HepG2 (cell line): Measurements from ENCODE around the gene COL18A1. TPM values are rescaled to one million over a fixed set of nuclear protein-coding genes. Genes with fewer than 3 reads are reported as not detected.

Source experiments
- ATF6 ChIP-seq: sonication (generic); formaldehyde crosslinking; conservative IDR thresholded peaks from 2 replicates; pipeline ENCODE4 v1.4.0; 2020; ENCODE audit warnings: missing genetic modification reagents
- GFI1 ChIP-seq: sonication (generic); formaldehyde crosslinking; IDR thresholded peaks from 2 replicates; pipeline ENCODE4 v1.5.0; 2020; ENCODE audit warnings: missing genetic modification reagents, mild to moderate bottlenecking, borderline replicate concordance
- KDM5B ChIP-seq: sonication (generic); formaldehyde crosslinking; IDR thresholded peaks from 2 replicates; pipeline ENCODE4 v1.4.0; 2020; ENCODE audit warnings: missing genetic modification reagents, mild to moderate bottlenecking, borderline replicate concordance
- LRRFIP1 ChIP-seq: sonication (generic); formaldehyde crosslinking; conservative IDR thresholded peaks from 2 replicates; pipeline ENCODE4 v1.4.0; 2020; ENCODE audit warnings: missing genetic modification reagents
- NBN ChIP-seq: fragments of 450-650 bp; conservative IDR thresholded peaks from 2 replicates; pipeline ENCODE4 v1.6.1; 2017
- PAWR ChIP-seq: sonication (generic); formaldehyde crosslinking; IDR thresholded peaks from 2 replicates; pipeline ENCODE4 v1.4.0; 2020; ENCODE audit warnings: missing genetic modification reagents, mild to moderate bottlenecking, borderline replicate concordance
- PCBP2 ChIP-seq: fragments of 200-400 bp; formaldehyde crosslinking; optimal IDR thresholded peaks from 2 replicates; pipeline ENCODE3; 2018; ENCODE audit warnings: low read length, low read depth; ENCODE audit not compliant: poor library complexity, severe bottlenecking
- PTBP1 ChIP-seq: fragments of 200-400 bp; formaldehyde crosslinking; IDR thresholded peaks from 2 replicates; pipeline ENCODE4 v1.6.1; 2018; ENCODE audit warnings: low read length, low read depth; ENCODE audit not compliant: poor library complexity, severe bottlenecking
- RXRA ChIP-seq: sonication (generic); formaldehyde crosslinking; IDR thresholded peaks from 2 replicates; pipeline ENCODE4 v1.5.1; 2020; ENCODE audit warnings: missing genetic modification reagents
- ZKSCAN5 ChIP-seq: sonication (generic); formaldehyde crosslinking; IDR thresholded peaks from 2 replicates; pipeline ENCODE4 v1.5.1; 2020; ENCODE audit warnings: mild to moderate bottlenecking, missing genetic modification reagents
- ZNF891 ChIP-seq: sonication (generic); formaldehyde crosslinking; IDR thresholded peaks from 2 replicates; pipeline ENCODE4 v1.5.0; 2020; ENCODE audit warnings: mild to moderate bottlenecking, missing genetic modification reagents
- ZSCAN22 ChIP-seq: sonication (generic); formaldehyde crosslinking; IDR thresholded peaks from 2 replicates; pipeline ENCODE4 v1.4.0; 2020; ENCODE audit warnings: mild to moderate bottlenecking, missing genetic modification reagents
- ZSCAN9 ChIP-seq: IDR thresholded peaks from 2 replicates; pipeline ENCODE4 v1.6.1; 2016; ENCODE audit warnings: borderline replicate concordance
- polyA plus RNA-seq, 8 experiments: library from polyadenylated mRNA; depleted of rRNA in 3 of 8; stranded (reverse) in 7 of 8; unstranded in 1 of 8; fragments of >200 nt; fragmentation: Illumina TruSeq in 4 of 8; extraction: Trizol in 4 of 8; gene quantifications; 2 replicates each; pipeline versions ENCODE4 v1.2.1 to v1.2.3, GENCODE V29; 2011 to 2016; ENCODE audit warnings: low read depth in 4 of 8, missing spikeins in 1 of 8, mixed read lengths in 1 of 8; ENCODE audit not compliant: insufficient read depth in 1 of 8
- total RNA-seq, 5 experiments: library from RNA; depleted of rRNA; stranded (reverse); fragments of >200 nt; fragmentation: Illumina TruSeq; extraction: Trizol; gene quantifications; 2 replicates each; pipeline ENCODE4 v1.2.3, GENCODE V29; 2016; ENCODE audit warnings: low read depth in 1 of 5
- TF ChIP-seq, protein P1 (sequence below): sonication (generic); formaldehyde crosslinking; IDR thresholded peaks from 2 replicates; pipeline ENCODE4 v1.8.1; 2023; ENCODE audit warnings: mild to moderate bottlenecking, missing genetic modification reagents
- TF ChIP-seq, protein P2 (sequence below): sonication (generic); formaldehyde crosslinking; IDR thresholded peaks from 2 replicates; pipeline ENCODE4 v1.5.1; 2020; ENCODE audit warnings: mild to moderate bottlenecking, missing genetic modification reagents, moderate library complexity
- TF ChIP-seq, protein P3 (sequence below): sonication (generic); formaldehyde crosslinking; IDR thresholded peaks from 2 replicates; pipeline ENCODE4 v1.4.0; 2020; ENCODE audit warnings: missing genetic modification reagents

Gene COL18A1
- total and polyA plus RNA-seq, 2 of the 13 experiments (the other 11 are each of a cell fraction or from before 2014, with no cell fraction given): 79.0 to 102 TPM

DNA sequence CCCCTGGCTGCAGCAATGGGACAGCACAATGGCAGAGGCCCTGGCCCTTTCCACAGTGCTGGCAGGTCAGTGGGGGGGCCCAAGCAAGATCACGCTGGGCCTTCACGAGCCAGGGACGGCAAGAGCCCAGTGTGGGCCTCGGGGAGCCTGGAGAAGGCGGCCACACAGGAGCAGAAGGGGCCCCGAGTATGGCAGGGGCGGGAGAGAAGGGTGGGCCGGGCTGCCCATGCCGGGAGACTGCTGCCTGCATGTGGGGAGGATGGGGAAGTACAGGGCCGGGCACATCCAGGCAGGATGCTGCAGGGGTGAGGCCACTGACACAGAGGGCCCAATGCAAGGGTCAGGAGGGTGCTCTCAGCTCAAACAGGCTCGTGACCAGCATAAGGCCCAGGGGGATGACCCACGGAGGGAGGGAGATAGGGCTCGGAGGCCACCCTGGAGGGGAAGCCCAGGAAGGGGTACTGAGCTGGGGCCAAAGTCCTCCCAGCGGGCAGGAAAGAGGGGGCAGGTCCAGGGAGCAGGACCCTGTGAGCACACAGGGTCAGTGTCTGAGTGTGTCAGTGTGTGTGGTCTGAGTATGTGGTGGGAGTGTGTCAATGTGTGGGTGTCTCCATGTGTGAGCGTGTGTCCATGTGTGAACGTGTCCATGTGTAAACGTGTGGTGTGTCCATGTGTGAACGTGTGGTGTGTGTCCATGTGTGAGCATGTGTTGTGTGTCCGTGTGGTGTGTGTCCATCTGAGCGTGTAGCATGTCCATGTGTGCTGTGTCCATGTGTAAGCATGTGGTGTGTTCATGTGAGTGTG, 124.2 kb downstream of the COL18A1 start (continued):
- TF ChIP-seq ZSCAN9 (CRISPR knock-in tag) (no peak), PTBP1 (no peak), RXRA (no peak), KDM5B (CRISPR knock-in tag) (no peak), LRRFIP1 (no peak), ATF6 (CRISPR knock-in tag) (no peak), PCBP2 (no peak), ZKSCAN5 (CRISPR knock-in tag) (no peak), ZNF891 (CRISPR knock-in tag) (no peak), NBN (no peak), PAWR (no peak), ZSCAN22 (CRISPR knock-in tag) (no peak), GFI1 (CRISPR knock-in tag) (no peak)
- TF ChIP-seq, protein P1, sequence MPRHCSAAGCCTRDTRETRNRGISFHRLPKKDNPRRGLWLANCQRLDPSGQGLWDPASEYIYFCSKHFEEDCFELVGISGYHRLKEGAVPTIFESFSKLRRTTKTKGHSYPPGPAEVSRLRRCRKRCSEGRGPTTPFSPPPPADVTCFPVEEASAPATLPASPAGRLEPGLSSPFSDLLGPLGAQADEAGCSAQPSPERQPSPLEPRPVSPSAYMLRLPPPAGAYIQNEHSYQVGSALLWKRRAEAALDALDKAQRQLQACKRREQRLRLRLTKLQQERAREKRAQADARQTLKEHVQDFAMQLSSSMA: peak; percentile 73; the same call in 1 of the 2 replicates
- TF ChIP-seq, protein P2, sequence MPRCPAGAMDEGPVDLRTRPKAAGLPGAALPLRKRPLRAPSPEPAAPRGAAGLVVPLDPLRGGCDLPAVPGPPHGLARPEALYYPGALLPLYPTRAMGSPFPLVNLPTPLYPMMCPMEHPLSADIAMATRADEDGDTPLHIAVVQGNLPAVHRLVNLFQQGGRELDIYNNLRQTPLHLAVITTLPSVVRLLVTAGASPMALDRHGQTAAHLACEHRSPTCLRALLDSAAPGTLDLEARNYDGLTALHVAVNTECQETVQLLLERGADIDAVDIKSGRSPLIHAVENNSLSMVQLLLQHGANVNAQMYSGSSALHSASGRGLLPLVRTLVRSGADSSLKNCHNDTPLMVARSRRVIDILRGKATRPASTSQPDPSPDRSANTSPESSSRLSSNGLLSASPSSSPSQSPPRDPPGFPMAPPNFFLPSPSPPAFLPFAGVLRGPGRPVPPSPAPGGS: no peak; the same call in 1 of the 2 replicates
- TF ChIP-seq, protein P3, sequence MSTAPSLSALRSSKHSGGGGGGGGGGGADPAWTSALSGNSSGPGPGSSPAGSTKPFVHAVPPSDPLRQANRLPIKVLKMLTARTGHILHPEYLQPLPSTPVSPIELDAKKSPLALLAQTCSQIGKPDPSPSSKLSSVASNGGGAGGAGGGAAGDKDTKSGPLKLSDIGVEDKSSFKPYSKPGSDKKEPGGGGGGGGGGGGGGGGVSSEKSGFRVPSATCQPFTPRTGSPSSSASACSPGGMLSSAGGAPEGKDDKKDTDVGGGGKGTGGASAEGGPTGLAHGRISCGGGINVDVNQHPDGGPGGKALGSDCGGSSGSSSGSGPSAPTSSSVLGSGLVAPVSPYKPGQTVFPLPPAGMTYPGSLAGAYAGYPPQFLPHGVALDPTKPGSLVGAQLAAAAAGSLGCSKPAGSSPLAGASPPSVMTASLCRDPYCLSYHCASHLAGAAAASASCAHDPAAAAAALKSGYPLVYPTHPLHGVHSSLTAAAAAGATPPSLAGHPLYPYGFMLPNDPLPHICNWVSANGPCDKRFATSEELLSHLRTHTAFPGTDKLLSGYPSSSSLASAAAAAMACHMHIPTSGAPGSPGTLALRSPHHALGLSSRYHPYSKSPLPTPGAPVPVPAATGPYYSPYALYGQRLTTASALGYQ: no peak
